GM23338 (cell line): ENCODE results near the gene SLC43A3. TPM values are rescaled to one million over a fixed set of nuclear protein-coding genes. Genes with fewer than 3 reads are reported as not detected.

ENCODE experiments used
- ATAC-seq: fragments of 200-7000 bp; cut with Tn5 transposase; 3 replicates; pipeline ENCODE4 v1.9.1; 2020
- DNase-seq: peaks from one replicate; pipeline ENCODE4 v3.0.0-alpha.2; 2015; ENCODE audit warnings: low spot score
- H2AFZ ChIP-seq: fragments of 200-600 bp; sonication (generic); 2 replicates; pipeline ENCODE4 v1.8.0; 2016; ENCODE audit warnings: antibody characterized with exemption, mild to moderate bottlenecking, moderate library complexity
- H3F3A ChIP-seq: fragments of 200-600 bp; sonication (generic); replicated peaks from 2 replicates; pipeline ENCODE4 v1.8.0; 2017; ENCODE audit warnings: antibody characterized with exemption, mixed run types, low read depth
- H3K27ac ChIP-seq: fragments of 200-600 bp; sonication (generic); 2 replicates; pipeline ENCODE4 v1.6.1; 2016; ENCODE audit warnings: low read depth
- H3K27me3 ChIP-seq: fragments of 200-600 bp; sonication (generic); 2 replicates; pipeline ENCODE4 v1.8.0; 2016; ENCODE audit warnings: mild to moderate bottlenecking, mixed run types, moderate library complexity; ENCODE audit not compliant: insufficient read depth
- H3K36me3 ChIP-seq: fragments of 200-600 bp; sonication (generic); 2 replicates; pipeline ENCODE4 v1.8.0; 2016; ENCODE audit warnings: mild to moderate bottlenecking; ENCODE audit not compliant: insufficient read depth
- H3K4me1 ChIP-seq: fragments of 200-600 bp; sonication (generic); 2 replicates; pipeline ENCODE4 v1.8.0; 2016; ENCODE audit warnings: mild to moderate bottlenecking, moderate library complexity; ENCODE audit not compliant: insufficient read depth
- H3K4me2 ChIP-seq: fragments of 200-600 bp; sonication (generic); 2 replicates; pipeline ENCODE4 v1.7.1; 2017; ENCODE audit warnings: mixed run types
- H3K4me3 ChIP-seq: fragments of 200-600 bp; sonication (generic); 2 replicates; pipeline ENCODE4 v1.6.1; 2016; ENCODE audit warnings: mixed run types
- H3K79me2 ChIP-seq: fragments of 200-600 bp; sonication (generic); replicated peaks from 2 replicates; pipeline ENCODE4 v1.8.0; 2017; ENCODE audit warnings: mild to moderate bottlenecking; ENCODE audit not compliant: insufficient read depth
- H3K9me2 ChIP-seq: fragments of 200-600 bp; sonication (generic); 2 replicates; pipeline ENCODE4 v1.8.0; 2017; ENCODE audit not compliant: insufficient read depth
- H4K20me1 ChIP-seq: fragments of 200-600 bp; sonication (generic); replicated peaks from 2 replicates; pipeline ENCODE4 v1.8.0; 2017; ENCODE audit warnings: mild to moderate bottlenecking; ENCODE audit not compliant: insufficient read depth
- H3K27ac Mint-ChIP-seq: 2 replicates; pipeline ENCODE4 v1.8.0; 2020; ENCODE audit warnings: inconsistent platforms, mild to moderate bottlenecking, moderate library complexity, mixed read lengths
- H3K27me3 Mint-ChIP-seq: 3 replicates; pipeline ENCODE4 v1.8.0; 2022; ENCODE audit warnings: low read depth, mild to moderate bottlenecking, moderate library complexity, mixed read lengths, inconsistent platforms; ENCODE audit not compliant: insufficient read depth, poor library complexity
- H3K36me3 Mint-ChIP-seq: 3 replicates; pipeline ENCODE4 v1.8.0; 2021; ENCODE audit warnings: low read depth, mild to moderate bottlenecking, inconsistent platforms, moderate library complexity, mixed read lengths
- H3K4me1 Mint-ChIP-seq: 3 replicates; pipeline ENCODE4 v1.8.0; 2020; ENCODE audit warnings: mild to moderate bottlenecking, inconsistent platforms, mixed read lengths
- H3K4me3 Mint-ChIP-seq: 3 replicates; pipeline ENCODE4 v1.8.0; 2021; ENCODE audit warnings: moderate library complexity, mild to moderate bottlenecking, inconsistent platforms, mixed read lengths
- H3K9me3 Mint-ChIP-seq: 3 replicates; pipeline ENCODE4 v1.8.0; 2020; ENCODE audit warnings: moderate library complexity, mild to moderate bottlenecking, inconsistent platforms, mixed read lengths
- CREB1 ChIP-seq: fragments of 250-450 bp; sonication (Bioruptor Pico); IDR thresholded peaks from 2 replicates; pipeline ENCODE4 v1.5.0; 2020; ENCODE audit warnings: low read depth, mild to moderate bottlenecking, moderate library complexity
- EZH2 ChIP-seq: fragments of 200-600 bp; sonication (generic); IDR thresholded peaks from one replicate; pipeline ENCODE4 v1.8.0; 2017; ENCODE audit warnings: antibody characterized with exemption, mild to moderate bottlenecking, low read depth; ENCODE audit not compliant: unreplicated experiment
- EZH2phosphoT487 ChIP-seq: fragments of 200-600 bp; sonication (generic); IDR thresholded peaks from one replicate; pipeline ENCODE4 v1.8.1; 2018; ENCODE audit warnings: antibody characterized with exemption; ENCODE audit not compliant: unreplicated experiment
- STAT1 ChIP-seq: IDR thresholded peaks from one replicate; pipeline ENCODE4 v1.6.1; 2016; ENCODE audit warnings: antibody characterized with exemption; ENCODE audit not compliant: unreplicated experiment
- ZNF331 ChIP-seq: fragments of 250-450 bp; sonication (Bioruptor Pico); IDR thresholded peaks from 2 replicates; pipeline ENCODE4 v1.5.0; 2020; ENCODE audit warnings: low read depth, mild to moderate bottlenecking, moderate library complexity
- polyA plus RNA-seq: library from polyadenylated mRNA; unstranded; fragments of >200 nt; fragmentation: Nextera tagmentation; extraction: Ambion mirVana; gene quantifications from 2 replicates; pipeline ENCODE4 v1.2.1, GENCODE V29; 2016
- total RNA-seq: library from RNA; depleted of rRNA; stranded (reverse); fragments of >200 nt; shearing (Covaris generic); gene quantifications from 2 replicates; pipeline ENCODE4 v1.2.3, GENCODE V29; 2014
- TF ChIP-seq, protein P1 (sequence below), 2 experiments: fragments of 200-600 bp in 1 of 2; sonication (generic) in 1 of 2; conservative IDR thresholded peaks; 2 replicates each; pipeline versions ENCODE4 v1.5.1 to v1.6.1; 2016 to 2017; ENCODE audit warnings: antibody characterized with exemption in 2 of 2, low read depth in 2 of 2, mild to moderate bottlenecking in 2 of 2, moderate library complexity in 1 of 2
- TF ChIP-seq, protein P2 (sequence below): IDR thresholded peaks from one replicate; pipeline ENCODE4 v1.6.1; 2018; ENCODE audit warnings: antibody characterized with exemption; ENCODE audit not compliant: unreplicated experiment

The SLC43A3 gene
- total and polyA plus RNA-seq, 2 experiments from 2014 or later, result 14.3 to 24.8 TPM

DNA sequence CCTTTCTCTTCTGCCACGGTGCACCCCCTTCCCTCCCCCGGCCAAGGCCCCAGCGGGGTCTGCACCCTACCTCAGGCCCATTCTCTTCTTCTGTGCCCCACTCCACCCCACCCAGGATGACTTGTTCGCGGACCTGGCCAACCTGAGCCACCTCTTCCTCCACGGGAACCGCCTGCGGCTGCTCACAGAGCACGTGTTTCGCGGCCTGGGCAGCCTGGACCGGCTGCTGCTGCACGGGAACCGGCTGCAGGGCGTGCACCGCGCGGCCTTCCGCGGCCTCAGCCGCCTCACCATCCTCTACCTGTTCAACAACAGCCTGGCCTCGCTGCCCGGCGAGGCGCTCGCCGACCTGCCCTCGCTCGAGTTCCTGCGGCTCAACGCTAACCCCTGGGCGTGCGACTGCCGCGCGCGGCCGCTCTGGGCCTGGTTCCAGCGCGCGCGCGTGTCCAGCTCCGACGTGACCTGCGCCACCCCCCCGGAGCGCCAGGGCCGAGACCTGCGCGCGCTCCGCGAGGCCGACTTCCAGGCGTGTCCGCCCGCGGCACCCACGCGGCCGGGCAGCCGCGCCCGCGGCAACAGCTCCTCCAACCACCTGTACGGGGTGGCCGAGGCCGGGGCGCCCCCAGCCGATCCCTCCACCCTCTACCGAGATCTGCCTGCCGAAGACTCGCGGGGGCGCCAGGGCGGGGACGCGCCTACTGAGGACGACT, 49.3 kb upstream of the SLC43A3 start:
- Mint-ChIP-seq H3K4me3 (peak overlapping the region; percentile 68), H3K4me1 (peaks cover 70% of the 10 kb centered on the region), H3K36me3 (peaks cover 16% of the 10 kb centered on the region), H3K27ac (peak overlapping the region; percentile 80), H3K9me3 (no peaks in the 10 kb centered on the region; the same call in 2 of the 3 replicates), H3K27me3 (peaks cover 57% of the 10 kb centered on the region)
- Histone ChIP-seq H3F3A (peaks cover 20% of the 10 kb centered on the region), H3K79me2 (no peaks in the 10 kb centered on the region), H3K4me1 (peaks cover 64% of the 10 kb centered on the region), H3K36me3 (no peaks in the 10 kb centered on the region), H4K20me1 (peaks cover 5% of the 10 kb centered on the region; the same call in 1 of the 2 replicates), H3K4me2 (peak overlapping the region; percentile 97), H3K27me3 (peaks cover 49% of the 10 kb centered on the region), H3K4me3 (peak overlapping the region; percentile 65), H2AFZ (no peak overlapping the region; the same call in 1 of the 2 replicates), H3K27ac (no peak overlapping the region), H3K9me2 (no peaks in the 10 kb centered on the region)
- ATAC-seq (peak; percentile 28), DNase-seq (peak; percentile 67)
- TF ChIP-seq ZNF331 (no peak), STAT1 (no peak), EZH2 (peak; percentile 8), EZH2phosphoT487 (no peak)
- TF ChIP-seq, protein P1, sequence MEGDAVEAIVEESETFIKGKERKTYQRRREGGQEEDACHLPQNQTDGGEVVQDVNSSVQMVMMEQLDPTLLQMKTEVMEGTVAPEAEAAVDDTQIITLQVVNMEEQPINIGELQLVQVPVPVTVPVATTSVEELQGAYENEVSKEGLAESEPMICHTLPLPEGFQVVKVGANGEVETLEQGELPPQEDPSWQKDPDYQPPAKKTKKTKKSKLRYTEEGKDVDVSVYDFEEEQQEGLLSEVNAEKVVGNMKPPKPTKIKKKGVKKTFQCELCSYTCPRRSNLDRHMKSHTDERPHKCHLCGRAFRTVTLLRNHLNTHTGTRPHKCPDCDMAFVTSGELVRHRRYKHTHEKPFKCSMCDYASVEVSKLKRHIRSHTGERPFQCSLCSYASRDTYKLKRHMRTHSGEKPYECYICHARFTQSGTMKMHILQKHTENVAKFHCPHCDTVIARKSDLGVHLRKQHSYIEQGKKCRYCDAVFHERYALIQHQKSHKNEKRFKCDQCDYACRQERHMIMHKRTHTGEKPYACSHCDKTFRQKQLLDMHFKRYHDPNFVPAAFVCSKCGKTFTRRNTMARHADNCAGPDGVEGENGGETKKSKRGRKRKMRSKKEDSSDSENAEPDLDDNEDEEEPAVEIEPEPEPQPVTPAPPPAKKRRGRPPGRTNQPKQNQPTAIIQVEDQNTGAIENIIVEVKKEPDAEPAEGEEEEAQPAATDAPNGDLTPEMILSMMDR (conservative IDR thresholded peaks at IDR 0.05; ENCODE audit: low read depth in 2 of 2), result no peak

DNA sequence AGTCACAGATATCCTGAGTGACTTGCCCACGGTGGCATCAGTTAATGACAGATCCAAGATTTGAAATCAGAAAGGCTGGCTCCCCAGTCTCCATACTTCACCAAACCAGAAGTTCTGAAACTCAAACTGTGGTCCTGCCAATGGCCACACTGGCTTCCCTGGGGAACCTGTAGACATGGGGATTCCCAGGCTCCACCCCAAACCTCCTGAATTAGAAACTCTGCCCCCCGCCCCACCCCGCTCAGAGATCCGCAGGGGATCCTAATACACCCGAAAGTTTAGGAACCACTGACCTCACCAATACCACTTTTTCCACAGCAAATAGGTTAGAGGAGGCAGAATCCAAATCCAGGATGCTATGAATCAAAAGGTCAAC, 48.7 kb upstream of the SLC43A3 start:
- peak overlapping the region; percentile 80 for H3K27ac Mint-ChIP-seq
- peaks cover 66% of the 10 kb centered on the region for H3K4me1 Mint-ChIP-seq
- peaks cover 60% of the 10 kb centered on the region for H3K4me1 ChIP-seq
- no peaks in the 10 kb centered on the region for H3K9me2 ChIP-seq
- H3F3A ChIP-seq, result peaks cover 15% of the 10 kb centered on the region; the same call in 1 of the 2 replicates
- H3K36me3 ChIP-seq, result no peaks in the 10 kb centered on the region
- ATAC-seq, result no peak
- no peak overlapping the region; the same call in 1 of the 2 replicates for H2AFZ ChIP-seq
- H4K20me1 ChIP-seq, result no peaks in the 10 kb centered on the region; the same call in 1 of the 2 replicates
- no peak overlapping the region for H3K27ac ChIP-seq
- DNase-seq, result no peak
- peaks cover 53% of the 10 kb centered on the region for H3K27me3 Mint-ChIP-seq
- TF ChIP-seq CREB1 (CRISPR knock-in tag) (no peak), EZH2 (peak; percentile 7)
- TF ChIP-seq, protein P2, sequence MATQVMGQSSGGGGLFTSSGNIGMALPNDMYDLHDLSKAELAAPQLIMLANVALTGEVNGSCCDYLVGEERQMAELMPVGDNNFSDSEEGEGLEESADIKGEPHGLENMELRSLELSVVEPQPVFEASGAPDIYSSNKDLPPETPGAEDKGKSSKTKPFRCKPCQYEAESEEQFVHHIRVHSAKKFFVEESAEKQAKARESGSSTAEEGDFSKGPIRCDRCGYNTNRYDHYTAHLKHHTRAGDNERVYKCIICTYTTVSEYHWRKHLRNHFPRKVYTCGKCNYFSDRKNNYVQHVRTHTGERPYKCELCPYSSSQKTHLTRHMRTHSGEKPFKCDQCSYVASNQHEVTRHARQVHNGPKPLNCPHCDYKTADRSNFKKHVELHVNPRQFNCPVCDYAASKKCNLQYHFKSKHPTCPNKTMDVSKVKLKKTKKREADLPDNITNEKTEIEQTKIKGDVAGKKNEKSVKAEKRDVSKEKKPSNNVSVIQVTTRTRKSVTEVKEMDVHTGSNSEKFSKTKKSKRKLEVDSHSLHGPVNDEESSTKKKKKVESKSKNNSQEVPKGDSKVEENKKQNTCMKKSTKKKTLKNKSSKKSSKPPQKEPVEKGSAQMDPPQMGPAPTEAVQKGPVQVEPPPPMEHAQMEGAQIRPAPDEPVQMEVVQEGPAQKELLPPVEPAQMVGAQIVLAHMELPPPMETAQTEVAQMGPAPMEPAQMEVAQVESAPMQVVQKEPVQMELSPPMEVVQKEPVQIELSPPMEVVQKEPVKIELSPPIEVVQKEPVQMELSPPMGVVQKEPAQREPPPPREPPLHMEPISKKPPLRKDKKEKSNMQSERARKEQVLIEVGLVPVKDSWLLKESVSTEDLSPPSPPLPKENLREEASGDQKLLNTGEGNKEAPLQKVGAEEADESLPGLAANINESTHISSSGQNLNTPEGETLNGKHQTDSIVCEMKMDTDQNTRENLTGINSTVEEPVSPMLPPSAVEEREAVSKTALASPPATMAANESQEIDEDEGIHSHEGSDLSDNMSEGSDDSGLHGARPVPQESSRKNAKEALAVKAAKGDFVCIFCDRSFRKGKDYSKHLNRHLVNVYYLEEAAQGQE, result no peak
- no peaks in the 10 kb centered on the region; the same call in 2 of the 3 replicates for H3K9me3 Mint-ChIP-seq
- H3K4me2 ChIP-seq, result peak overlapping the region; percentile 97
- peaks cover 18% of the 10 kb centered on the region for H3K36me3 Mint-ChIP-seq
- peak overlapping the region; percentile 68 for H3K4me3 Mint-ChIP-seq
- H3K4me3 ChIP-seq, result peak overlapping the region; percentile 65
- H3K79me2 ChIP-seq, result no peaks in the 10 kb centered on the region
- peaks cover 43% of the 10 kb centered on the region for H3K27me3 ChIP-seq
